Fibroblast of lung (primary cell): ENCODE results near the gene GNA12. TPM values are rescaled to one million over a fixed set of nuclear protein-coding genes. Genes with fewer than 3 reads are reported as not detected.

Source experiments
- DNase-seq, 2 donors: peaks; one replicate each; pipeline versions ENCODE4 v3.0.0 to v3.0.0-alpha.2; 2010; ENCODE audit warnings: low read depth in 2 of 2
- H2AFZ ChIP-seq: 2 replicates; pipeline ENCODE4 v1.5.1; 2012; ENCODE audit warnings: low read length, control low read depth, inconsistent platforms
- H3K27ac ChIP-seq: 2 replicates; pipeline ENCODE4 v1.5.1; 2011; ENCODE audit warnings: low read length, control low read depth; ENCODE audit not compliant: insufficient read depth
- H3K27me3 ChIP-seq: 2 replicates; pipeline ENCODE4 v1.5.1; 2011; ENCODE audit warnings: mild to moderate bottlenecking, low read length; ENCODE audit not compliant: control insufficient read depth, insufficient read depth
- H3K36me3 ChIP-seq: 2 replicates; pipeline ENCODE4 v1.5.1; 2011; ENCODE audit warnings: low read length; ENCODE audit not compliant: control insufficient read depth, insufficient read depth
- H3K4me1 ChIP-seq: 2 replicates; pipeline ENCODE4 v1.5.1; 2011; ENCODE audit warnings: low read length; ENCODE audit not compliant: control insufficient read depth, insufficient read depth; ENCODE audit errors: extremely low read depth
- H3K4me2 ChIP-seq: 2 replicates; pipeline ENCODE4 v1.5.1; 2011; ENCODE audit warnings: low read length, control low read depth; ENCODE audit not compliant: insufficient read depth; ENCODE audit errors: extremely low read depth
- H3K4me3 ChIP-seq, 4 experiments: fragments of 200-600 bp in 1 of 4; sonication (generic) in 1 of 4; replicated peaks in 1 of 4; 2 replicates each; pipeline ENCODE4 v1.5.1; 2011 to 2016; ENCODE audit warnings: low read length in 4 of 4, low read depth in 3 of 4, mild to moderate bottlenecking in 3 of 4, control low read depth in 2 of 4, inconsistent platforms in 1 of 4, mixed read lengths in 1 of 4; ENCODE audit not compliant: insufficient read depth in 1 of 4; ENCODE audit errors: control extremely low read depth in 1 of 4
- H3K79me2 ChIP-seq: 2 replicates; pipeline ENCODE4 v1.5.1; 2012; ENCODE audit warnings: mild to moderate bottlenecking, low read length, inconsistent platforms; ENCODE audit not compliant: control insufficient read depth, insufficient read depth
- H3K9ac ChIP-seq: 2 replicates; pipeline ENCODE4 v1.5.1; 2011; ENCODE audit warnings: mild to moderate bottlenecking, low read length, control low read depth; ENCODE audit not compliant: insufficient read depth
- H3K9me3 ChIP-seq: 2 replicates; pipeline ENCODE4 v1.5.1; 2012; ENCODE audit warnings: low read depth, low read length; ENCODE audit not compliant: control insufficient read depth, insufficient read depth
- H4K20me1 ChIP-seq: 2 replicates; pipeline ENCODE4 v1.5.1; 2011; ENCODE audit warnings: low read length; ENCODE audit not compliant: control insufficient read depth, insufficient read depth; ENCODE audit errors: extremely low read depth
- CTCF ChIP-seq, 2 donors: IDR thresholded peaks in 1 of 2; conservative IDR thresholded peaks in 1 of 2; 1 replicate in 1 of 2; 2 replicates in 1 of 2; pipeline ENCODE4 v1.5.1; 2011 to 2012; ENCODE audit warnings: low read length in 2 of 2, control low read depth in 1 of 2, inconsistent platforms in 1 of 2, low read depth in 1 of 2, mild to moderate bottlenecking in 1 of 2
- EZH2 ChIP-seq: IDR thresholded peaks from 2 replicates; pipeline ENCODE4 v1.5.1; 2012; ENCODE audit warnings: low read length, control low read depth, mild to moderate bottlenecking; ENCODE audit errors: missing control alignments
- polyA plus RNA-seq, 2 donors: library from polyadenylated mRNA; depleted of rRNA in 1 of 2; stranded (reverse) in 1 of 2; unstranded in 1 of 2; fragments of >200 nt; gene quantifications; 2 replicates each; pipeline ENCODE4 v1.2.1, GENCODE V29; 2011 to 2012; ENCODE audit warnings: missing spikeins in 1 of 2
- total RNA-seq: library from RNA; depleted of rRNA; stranded (reverse); fragments of >200 nt; gene quantifications from 2 replicates; pipeline ENCODE4 v1.2.1, GENCODE V29; 2014

GNA12 gene
- total and polyA plus RNA-seq, 2 donors (not counting 1 experiment from before 2014, with no cell fraction given) = 36.2 to 137 TPM

DNA sequence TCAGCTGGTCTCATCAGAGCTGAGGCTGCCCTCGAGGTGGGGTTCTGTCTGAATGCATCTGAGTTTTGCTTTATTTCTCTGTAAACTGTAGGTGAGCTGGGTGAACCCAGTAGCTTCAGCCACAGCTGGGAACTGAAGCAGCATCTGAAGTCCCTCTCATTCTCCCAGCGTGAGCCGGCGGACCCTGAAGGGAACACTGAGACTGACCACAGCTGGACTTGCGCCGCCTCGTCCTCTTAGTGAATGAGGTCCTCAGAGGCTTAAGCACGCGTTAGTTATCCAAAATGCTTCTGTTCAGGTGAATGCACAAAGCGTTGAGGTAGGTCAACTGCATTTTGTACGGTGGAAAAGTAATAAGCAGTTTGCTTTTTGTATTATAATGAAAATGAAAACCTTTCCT lies 79.5 kb downstream of the GNA12 start:
- Histone ChIP-seq H3K9ac (no peak overlapping the region), H2AFZ (no peak overlapping the region), H4K20me1 (no peaks in the 10 kb centered on the region), H3K4me2 (no peak overlapping the region), H3K4me1 (peaks cover 36% of the 10 kb centered on the region), H3K27ac (no peak overlapping the region), H3K4me3 (no peak overlapping the region), H3K9me3 (no peaks in the 10 kb centered on the region), H3K36me3 (no peaks in the 10 kb centered on the region), H3K79me2 (peaks cover 31% of the 10 kb centered on the region), H3K27me3 (no peaks in the 10 kb centered on the region)
- TF ChIP-seq CTCF (conservative IDR thresholded peaks at IDR 0.05 in 1 of 2, IDR thresholded peaks at IDR 0.05 in 1 of 2; ENCODE audit: low read depth in 1 of 2, low read length in 2 of 2) = no peak
- no peak for TF ChIP-seq EZH2
- DNase-seq = no peak

- H3K36me3 ChIP-seq = no peaks in the 10 kb centered on the region
- H3K9me3 ChIP-seq = no peaks in the 10 kb centered on the region
- peak overlapping the region; percentile 76 for H3K9ac ChIP-seq
- H3K4me2 ChIP-seq = peak overlapping the region; percentile 55
- H3K4me3 ChIP-seq = peak overlapping the region in 1 of 4 experiments; percentile 32
- H3K27ac ChIP-seq = peak overlapping the region; percentile 91
- no peak for TF ChIP-seq CTCF (conservative IDR thresholded peaks at IDR 0.05 in 1 of 2, IDR thresholded peaks at IDR 0.05 in 1 of 2; ENCODE audit: low read depth in 1 of 2, low read length in 2 of 2)
- no peak for DNase-seq
- H2AFZ ChIP-seq = no peak overlapping the region
- no peaks in the 10 kb centered on the region for H3K27me3 ChIP-seq
- H3K79me2 ChIP-seq = peaks cover 35% of the 10 kb centered on the region
- no peaks in the 10 kb centered on the region for H4K20me1 ChIP-seq
- H3K4me1 ChIP-seq = peaks cover 44% of the 10 kb centered on the region
Measured at GRCh38 chr7:2763597-2763996, 80.5 kb downstream of the GNA12 start.

DNA sequence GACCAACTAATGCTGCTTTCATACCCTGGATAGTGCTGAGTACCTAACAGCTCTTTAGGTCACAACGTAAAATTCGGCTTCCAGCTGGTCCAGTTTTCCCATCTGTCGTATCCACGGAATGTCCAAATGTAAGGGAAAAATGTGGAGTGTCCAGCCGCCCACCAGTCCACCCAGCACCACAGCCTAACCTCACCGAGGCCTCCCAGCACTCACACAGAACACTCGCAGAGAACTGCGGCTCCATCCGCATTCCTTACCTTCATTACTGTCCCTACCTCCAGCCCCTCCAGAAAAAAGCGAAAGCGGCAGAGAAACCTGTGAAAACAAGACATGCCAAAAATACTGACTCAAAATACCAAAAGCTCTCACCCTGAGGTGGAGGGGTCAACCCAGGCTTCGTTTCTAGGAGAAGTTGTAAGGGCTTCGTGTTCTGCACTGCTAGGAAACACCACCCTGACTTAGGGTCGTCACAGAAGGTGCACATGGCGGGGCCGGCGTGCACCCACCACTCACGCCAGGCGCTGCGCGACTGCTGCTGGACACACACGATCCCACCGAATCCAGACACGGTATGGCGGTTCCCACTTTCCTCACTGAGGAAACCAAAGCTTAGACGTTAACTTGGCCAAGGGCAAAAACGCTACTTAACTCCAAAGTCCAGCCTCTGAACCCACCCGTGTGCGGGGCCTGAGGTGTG lies 82.2 kb downstream of the GNA12 start:
- H3K27me3 ChIP-seq = no peaks in the 10 kb centered on the region
- TF ChIP-seq EZH2 (no peak), CTCF (conservative IDR thresholded peaks at IDR 0.05 in 1 of 2, IDR thresholded peaks at IDR 0.05 in 1 of 2; ENCODE audit: low read depth in 1 of 2, low read length in 2 of 2) (no peak)
- peaks cover 35% of the 10 kb centered on the region for H3K79me2 ChIP-seq
- peaks cover 53% of the 10 kb centered on the region for H3K4me1 ChIP-seq
- H4K20me1 ChIP-seq = no peaks in the 10 kb centered on the region
- no peak overlapping the region for H2AFZ ChIP-seq
- peak overlapping the region in 1 of 4 experiments; percentile 32 for H3K4me3 ChIP-seq
- H3K9ac ChIP-seq = peak overlapping the region; percentile 76
- no peaks in the 10 kb centered on the region for H3K36me3 ChIP-seq
- no peaks in the 10 kb centered on the region for H3K9me3 ChIP-seq
- H3K4me2 ChIP-seq = peak overlapping the region; percentile 55
- DNase-seq = no peak
- H3K27ac ChIP-seq = peak overlapping the region; percentile 91
